HCT116 (cell line): ENCODE results near the gene KLHL6. TPM values are rescaled to one million over a fixed set of nuclear protein-coding genes. Genes with fewer than 3 reads are reported as not detected.

Source experiments
- ATAC-seq: fragments of 200-7000 bp; cut with Tn5 transposase; 2 replicates; pipeline ENCODE4 v1.9.1; 2020; ENCODE audit warnings: mild to moderate bottlenecking, moderate library complexity
- BruUV-seq: library from RNA; stranded (reverse); fragments of 400-500 nt; replicated peaks from 2 replicates; lab custom pipeline; 2021; lab: Mats Ljungman, UMichigan
- CTCF ChIA-PET: fragments of 300-600 bp; sonication (Branson Sonifier 250); formaldehyde crosslinking; loops from one replicate; lab custom pipeline; 2021; ENCODE audit warnings: antibody characterized with exemption; lab: Charles Lee
- POLR2A ChIA-PET: fragments of 300-600, 350-600 bp; sonication (Branson Sonifier 250); formaldehyde crosslinking; loops from one replicate; lab custom pipeline; 2021; ENCODE audit warnings: antibody characterized with exemption; lab: Charles Lee
- RAD21 ChIA-PET, 2 experiments: fragments of 300-600 bp; sonication (Branson Sonifier 250); formaldehyde crosslinking; loops; one replicate each; lab custom pipeline; 2023; ENCODE audit warnings: low total read pairs in 2 of 2; ENCODE audit not compliant: uncharacterized antibody in 2 of 2, unreplicated experiment in 2 of 2, low non-redundant PET in 1 of 2; lab: Charles Lee
- DNase-seq: peaks from one replicate; pipeline ENCODE4 v3.0.0-alpha.2; 2010; ENCODE audit warnings: low read depth, low spot score
- H2AFZ ChIP-seq: fragments of 200-600 bp; shearing (Covaris generic), sonication (generic); 2 replicates; pipeline ENCODE4 v1.6.1; 2017; ENCODE audit warnings: low read depth, mixed run types, mixed read lengths, antibody characterized with exemption, low read length; ENCODE audit not compliant: poor library complexity, severe bottlenecking
- H3K27ac ChIP-seq: 2 replicates; pipeline ENCODE4 v1.5.1; 2012; ENCODE audit warnings: low read depth, low read length
- H3K27me3 ChIP-seq: fragments of 200-600 bp; sonication (generic); 2 replicates; pipeline ENCODE4 v1.6.1; 2016; ENCODE audit warnings: mixed run types, low read length, mixed read lengths; ENCODE audit not compliant: insufficient read depth
- H3K36me3 ChIP-seq, 2 experiments: fragments of 200-500 bp in 1 of 2; fragments of 200-600 bp in 1 of 2; sonication (Bioruptor generic) in 1 of 2; sonication (generic) in 1 of 2; 2 replicates each; pipeline versions ENCODE4 v1.5.1 to v1.6.1; 2014 to 2016; ENCODE audit warnings: low read length in 2 of 2, inconsistent platforms in 1 of 2, mixed read lengths in 1 of 2, mixed run types in 1 of 2; ENCODE audit not compliant: insufficient read depth in 2 of 2, control insufficient read depth in 1 of 2
- H3K4me1 ChIP-seq, 2 experiments: fragments of 200-600 bp in 1 of 2; sonication (generic) in 1 of 2; 2 replicates each; pipeline versions ENCODE4 v1.5.1 to v1.6.1; 2012 to 2017; ENCODE audit warnings: low read length in 2 of 2, inconsistent platforms in 1 of 2, mild to moderate bottlenecking in 1 of 2, mixed read lengths in 1 of 2, mixed run types in 1 of 2, moderate library complexity in 1 of 2; ENCODE audit not compliant: insufficient read depth in 2 of 2, control insufficient read depth in 1 of 2
- H3K4me2 ChIP-seq: fragments of 200-600 bp; sonication (generic); 2 replicates; pipeline ENCODE4 v1.6.1; 2017; ENCODE audit warnings: mixed run types, low read length, mixed read lengths
- H3K4me3 ChIP-seq, 2 experiments: fragments of 200-600 bp in 1 of 2; sonication (generic) in 1 of 2; replicated peaks in 1 of 2; 2 replicates each; pipeline ENCODE4 v1.5.1; 2011 to 2016; ENCODE audit warnings: low read length in 2 of 2, control low read depth in 1 of 2, low read depth in 1 of 2, mild to moderate bottlenecking in 1 of 2, mixed read lengths in 1 of 2, mixed run types in 1 of 2
- H3K79me2 ChIP-seq: fragments of 200-600 bp; sonication (generic); 2 replicates; pipeline ENCODE4 v1.6.1; 2017; ENCODE audit warnings: mild to moderate bottlenecking, mixed run types, low read length, moderate library complexity, mixed read lengths; ENCODE audit not compliant: insufficient read depth
- H3K9ac ChIP-seq: fragments of 200-600 bp; sonication (generic); 2 replicates; pipeline ENCODE4 v1.6.1; 2016; ENCODE audit warnings: low read length, mixed read lengths
- H3K9me2 ChIP-seq: fragments of 200-600 bp; sonication (generic), shearing (Covaris generic); 2 replicates; pipeline ENCODE4 v1.6.1; 2017; ENCODE audit warnings: mixed run types, mild to moderate bottlenecking, moderate library complexity; ENCODE audit not compliant: insufficient read depth
- H3K9me3 ChIP-seq, 2 experiments: fragments of 200-500 bp in 1 of 2; fragments of 200-600 bp in 1 of 2; sonication (Bioruptor generic) in 1 of 2; sonication (generic) in 1 of 2; 2 replicates each; pipeline ENCODE4 v1.6.1; 2014 to 2017; ENCODE audit warnings: low read length in 2 of 2, mixed read lengths in 2 of 2, inconsistent platforms in 1 of 2, low read depth in 1 of 2, mild to moderate bottlenecking in 1 of 2, mixed run types in 1 of 2, moderate library complexity in 1 of 2; ENCODE audit not compliant: control insufficient read depth in 1 of 2, insufficient read depth in 1 of 2
- H4K20me1 ChIP-seq: fragments of 200-600 bp; sonication (generic), shearing (Covaris generic); 2 replicates; pipeline ENCODE4 v1.6.1; 2017; ENCODE audit warnings: mixed run types, mild to moderate bottlenecking, moderate library complexity; ENCODE audit not compliant: insufficient read depth
- ATF3 ChIP-seq: IDR thresholded peaks from 2 replicates; pipeline ENCODE4 v1.6.1; 2012
- CEBPB ChIP-seq: IDR thresholded peaks from 2 replicates; pipeline ENCODE4 v1.6.1; 2012; ENCODE audit warnings: low read depth
- EZH2phosphoT487 ChIP-seq: fragments of 200-600 bp; IDR thresholded peaks from 2 replicates; pipeline ENCODE4 v1.6.1; 2018; ENCODE audit warnings: antibody characterized with exemption, borderline replicate concordance
- FOSL1 ChIP-seq: IDR thresholded peaks from 2 replicates; pipeline ENCODE4 v1.6.1; 2012; ENCODE audit warnings: low read depth
- MAX ChIP-seq: IDR thresholded peaks from 2 replicates; pipeline ENCODE4 v1.6.1; 2012
- POLR2A ChIP-seq: IDR thresholded peaks from 2 replicates; pipeline ENCODE4 v1.7.0; 2011; ENCODE audit warnings: borderline replicate concordance; ENCODE audit not compliant: insufficient read depth, insufficient read length; ENCODE audit errors: extremely low read depth
- POLR2AphosphoS5 ChIP-seq: IDR thresholded peaks from 2 replicates; pipeline ENCODE4 v1.6.1; 2011; ENCODE audit warnings: mild to moderate bottlenecking, low read depth, low read length, moderate library complexity
- RAD21 ChIP-seq: IDR thresholded peaks from 2 replicates; pipeline ENCODE4 v1.6.1; 2012; ENCODE audit warnings: low read depth, mild to moderate bottlenecking
- REST ChIP-seq: IDR thresholded peaks from 2 replicates; pipeline ENCODE4 v1.6.1; 2012; ENCODE audit warnings: low read depth
- SP1 ChIP-seq: IDR thresholded peaks from 2 replicates; pipeline ENCODE4 v1.6.1; 2012; ENCODE audit warnings: low read depth
- SRF ChIP-seq: IDR thresholded peaks from 2 replicates; pipeline ENCODE4 v1.6.1; 2012; ENCODE audit warnings: low read depth
- YY1 ChIP-seq: IDR thresholded peaks from 2 replicates; pipeline ENCODE4 v1.6.1; 2011; ENCODE audit warnings: low read length, low read depth, moderate library complexity, mild to moderate bottlenecking; ENCODE audit not compliant: insufficient replicate concordance; ENCODE audit errors: extremely low read depth
- ZBTB33 ChIP-seq: IDR thresholded peaks from 2 replicates; pipeline ENCODE4 v1.6.1; 2011; ENCODE audit warnings: mild to moderate bottlenecking, low read length, moderate library complexity; ENCODE audit not compliant: insufficient replicate concordance; ENCODE audit errors: extremely low read depth
- ZFX ChIP-seq: fragments of 450-650 bp; IDR thresholded peaks from 2 replicates; pipeline ENCODE4 v1.6.1; 2017
- intact Hi-C: fragments of 100-400 bp; cut with micrococcal nuclease; formaldehyde crosslinking; loops from 2 replicates; pipeline ENCODE4 v1.10.0; 2022
- total RNA-seq: library from RNA; stranded (reverse); gene quantifications from one replicate; pipeline ENCODE4 v1.2.1, GENCODE V29; 2021; ENCODE audit not compliant: unreplicated experiment

Gene KLHL6
- total RNA-seq, 1 experiment from 2014 or later, result 0.15 TPM

GRCh38 chr3:183537295-183537730 lies 18.2 kb downstream of the KLHL6 start:
- H3K4me3 ChIP-seq, result no peak overlapping the region
- BruUV-seq, result no TSS peak
- no peaks in the 10 kb centered on the region for H3K4me1 ChIP-seq
- H4K20me1 ChIP-seq, result no peaks in the 10 kb centered on the region
- H3K79me2 ChIP-seq, result no peaks in the 10 kb centered on the region
- POLR2A ChIA-PET, result no interaction called here
- TF ChIP-seq ZFX (no peak), SRF (no peak), POLR2AphosphoS5 (no peak), RAD21 (no peak), ATF3 (no peak)
- H3K9ac ChIP-seq, result no peak overlapping the region
- 0 out of 2 replicates have a peak, but pooled peaks cover 4% of the 10 kb centered on the region for H3K27me3 ChIP-seq
- CTCF ChIA-PET, result no interaction called here
- no peaks in the 10 kb centered on the region for H3K9me2 ChIP-seq
- no peaks in the 10 kb centered on the region for H3K36me3 ChIP-seq
- RAD21 ChIA-PET, result no interaction called here
- intact Hi-C loops, result no loop called here
- H3K27ac ChIP-seq, result no peak overlapping the region
- no peak overlapping the region for H2AFZ ChIP-seq
- H3K4me2 ChIP-seq, result no peak overlapping the region
- no peak for ATAC-seq
- no peaks in the 10 kb centered on the region for H3K9me3 ChIP-seq
- DNase-seq, result no peak

- Histone ChIP-seq H3K79me2 (no peaks in the 10 kb centered on the region), H3K4me1 (no peaks in the 10 kb centered on the region), H3K36me3 (no peaks in the 10 kb centered on the region), H3K27ac (no peak overlapping the region), H2AFZ (no peak overlapping the region), H3K27me3 (peaks cover 10% of the 10 kb centered on the region; the same call in 1 of the 2 replicates), H4K20me1 (no peaks in the 10 kb centered on the region), H3K9ac (no peak overlapping the region), H3K4me2 (no peak overlapping the region), H3K9me2 (no peaks in the 10 kb centered on the region), H3K4me3 (no peak overlapping the region), H3K9me3 (no peaks in the 10 kb centered on the region)
- DNase-seq, result no peak
- ChIA-PET CTCF (no interaction called here), POLR2A (no interaction called here), RAD21 (no interaction called here)
- no TSS peak for BruUV-seq
- intact Hi-C loops, result no loop called here
- no peak for ATAC-seq
- no peak for TF ChIP-seq POLR2A
- TF ChIP-seq MAX, result no peak
- TF ChIP-seq ZBTB33, result no peak
- TF ChIP-seq FOSL1, result no peak
- TF ChIP-seq CEBPB, result no peak
- no peak for TF ChIP-seq REST
- TF ChIP-seq RAD21, result no peak
- no peak for TF ChIP-seq SP1
- TF ChIP-seq YY1, result no peak
- no peak for TF ChIP-seq EZH2phosphoT487
- TF ChIP-seq ATF3, result no peak
These were observed 19.1 kb downstream of the KLHL6 start for GRCh38 chr3:183536238-183536880.
